HG03135 (cell line): ENCODE results near the gene PCCA.
"Not testable (repeated sequence)": the region's sequence is repeated elsewhere in the genome, so short reads cannot be mapped to it uniquely, and the experiment has no call there.

Source experiments
- ATAC-seq: cut with Tn5 transposase; IDR thresholded peaks from one replicate; pipeline ENCODE4 v1.9.1; 2021; ENCODE audit warnings: mild to moderate bottlenecking, moderate library complexity; ENCODE audit not compliant: unreplicated experiment

Gene PCCA

GRCh38 chr13:100088644-100089464 lies at the start of gene PCCA:
Gene PCCA, plus strand, starts transcription at chr13:100089093. Its CDS starts 28 bp downstream, at chr13:100089121.
- peak; percentile 95 for ATAC-seq

- no peak for ATAC-seq
Measured at GRCh38 chr13:100039740-100040139, 49.2 kb upstream of the PCCA start.

GRCh38 chr13:100040196-100040595 lies 48.7 kb upstream of the PCCA start:
- no peak for ATAC-seq

GRCh38 chr13:100044936-100045335 lies 44.0 kb upstream of the PCCA start:
- ATAC-seq, result no peak

GRCh38 chr13:100045355-100045754 lies 43.5 kb upstream of the PCCA start:
- ATAC-seq, result no peak

- ATAC-seq, result no peak
Measured at GRCh38 chr13:100051070-100051469, 37.8 kb upstream of the PCCA start.

GRCh38 chr13:100059827-100060226 lies 29.1 kb upstream of the PCCA start:
- no peak for ATAC-seq

- no peak for ATAC-seq
Measured at GRCh38 chr13:100063333-100063732, 25.6 kb upstream of the PCCA start.

- ATAC-seq, result no peak
Measured at GRCh38 chr13:100063906-100064305, 25.0 kb upstream of the PCCA start.

GRCh38 chr13:100068133-100068931 lies 20.6 kb upstream of the PCCA start:
- ATAC-seq, result no peak

GRCh38 chr13:100069278-100069677 lies 19.6 kb upstream of the PCCA start:
- no peak for ATAC-seq

- no peak for ATAC-seq
Measured at GRCh38 chr13:100075700-100076587, 12.9 kb upstream of the PCCA start.

GRCh38 chr13:100079003-100079402 lies 9.9 kb upstream of the PCCA start:
- ATAC-seq, result not testable (repeated sequence)

GRCh38 chr13:100083401-100083800 lies 5.5 kb upstream of the PCCA start:
- not testable (repeated sequence) for ATAC-seq

GRCh38 chr13:100088273-100088643 lies 635 bp upstream of the PCCA start:
- no peak for ATAC-seq

GRCh38 chr13:100089465-100090032 lies 656 bp downstream of the PCCA start:
- peak; percentile 49 for ATAC-seq

- ATAC-seq, result no peak
Measured at GRCh38 chr13:100090861-100091260, 2.0 kb downstream of the PCCA start.

GRCh38 chr13:100091391-100091790 lies 2.5 kb downstream of the PCCA start:
- no peak for ATAC-seq

- not testable (repeated sequence) for ATAC-seq
Measured at GRCh38 chr13:100092273-100092672, 3.4 kb downstream of the PCCA start.

GRCh38 chr13:100095498-100095897 lies 6.6 kb downstream of the PCCA start:
- no peak for ATAC-seq

GRCh38 chr13:100096526-100096925 lies 7.6 kb downstream of the PCCA start:
- no peak for ATAC-seq
